SU-DHL-6 (cell line): Measurements from ENCODE around the gene AIG1.

Experiments
- CTCF ChIP-seq: fragments of 200-600 bp; sonication (generic); IDR thresholded peaks from one replicate; pipeline ENCODE4 v1.5.1; 2017; ENCODE audit warnings: antibody characterized with exemption, mild to moderate bottlenecking, low read length, moderate library complexity; ENCODE audit not compliant: insufficient read depth, poor library complexity, severe bottlenecking
- EZH2phosphoT487 ChIP-seq: fragments of 200-600 bp; sonication (generic), shearing (Covaris generic); conservative IDR thresholded peaks from 2 replicates; pipeline ENCODE4 v1.6.1; 2018; ENCODE audit warnings: mild to moderate bottlenecking, antibody characterized with exemption, low read length, moderate library complexity, mixed read lengths

- TF ChIP-seq CTCF (no peak), EZH2phosphoT487 (no peak)
These were observed 37.0 kb upstream of the AIG1 start for GRCh38 chr6:143023695-143024094.
